GM19240 (cell line): ENCODE measurements around the gene HEATR5B.
"Not testable (repeated sequence)": the region's sequence is repeated elsewhere in the genome, so short reads cannot be mapped to it uniquely, and the experiment has no call there.

Experiments
- DNase-seq: peaks from one replicate; pipeline ENCODE4 v3.0.0; 2011; ENCODE audit warnings: low spot score; ENCODE audit not compliant: insufficient read length

Gene HEATR5B

GRCh38 chr2:37068686-37069085 is 15.5 kb downstream of the HEATR5B start:
- DNase-seq = no peak

GRCh38 chr2:37061776-37062175 is 22.4 kb downstream of the HEATR5B start:
- no peak for DNase-seq

- no peak for DNase-seq
These were observed 23.0 kb downstream of the HEATR5B start for GRCh38 chr2:37061013-37061711.

GRCh38 chr2:37060446-37060845 is 23.7 kb downstream of the HEATR5B start:
- DNase-seq = no peak

- no peak for DNase-seq
These were observed 24.3 kb downstream of the HEATR5B start for GRCh38 chr2:37059841-37060240.

GRCh38 chr2:37052600-37053332 is 31.4 kb downstream of the HEATR5B start:
- DNase-seq = no peak

GRCh38 chr2:37039580-37039979 is 44.6 kb downstream of the HEATR5B start:
- DNase-seq = no peak

- no peak for DNase-seq
These were observed 46.4 kb downstream of the HEATR5B start for GRCh38 chr2:37037771-37038170.

- DNase-seq = no peak
These were observed 54.4 kb downstream of the HEATR5B start for GRCh38 chr2:37029758-37030157.

GRCh38 chr2:37026050-37026449 is 58.1 kb downstream of the HEATR5B start:
- no peak for DNase-seq

- no peak for DNase-seq
These were observed 63.0 kb downstream of the HEATR5B start for GRCh38 chr2:37020887-37021796.

- DNase-seq = no peak
These were observed 63.8 kb downstream of the HEATR5B start for GRCh38 chr2:37020212-37020886.

GRCh38 chr2:37013315-37013641 is 70.9 kb downstream of the HEATR5B start:
- DNase-seq = no peak

GRCh38 chr2:37011130-37011529 is 73.0 kb downstream of the HEATR5B start:
- DNase-seq = no peak

GRCh38 chr2:37005118-37005868 is 78.9 kb downstream of the HEATR5B start:
- DNase-seq = no peak

- DNase-seq = no peak
These were observed 83.1 kb downstream of the HEATR5B start for GRCh38 chr2:37000988-37001556.

GRCh38 chr2:37000318-37000717 is 83.9 kb downstream of the HEATR5B start:
- DNase-seq = no peak

- DNase-seq = not testable (repeated sequence)
These were observed 84.8 kb downstream of the HEATR5B start for GRCh38 chr2:36999416-36999815.

GRCh38 chr2:36993841-36994620 is 90.1 kb downstream of the HEATR5B start:
- DNase-seq = no peak

GRCh38 chr2:36988008-36988407 is 96.2 kb downstream of the HEATR5B start:
- DNase-seq = no peak
